AG10803 (cell line): ENCODE data around the gene ESPNL.

ENCODE experiments used
- DNase-seq: peaks from one replicate; pipeline ENCODE4 v3.0.0; 2010; ENCODE audit warnings: low read depth
- H3K4me3 ChIP-seq: 2 replicates; pipeline ENCODE4 v1.5.1; 2011; ENCODE audit warnings: mild to moderate bottlenecking, low read length, control low read depth
- TF ChIP-seq, protein P1 (sequence below): conservative IDR thresholded peaks from 2 replicates; pipeline ENCODE4 v1.5.1; 2011; ENCODE audit warnings: mild to moderate bottlenecking, low read length, control low read depth, inconsistent platforms

The ESPNL gene

DNA sequence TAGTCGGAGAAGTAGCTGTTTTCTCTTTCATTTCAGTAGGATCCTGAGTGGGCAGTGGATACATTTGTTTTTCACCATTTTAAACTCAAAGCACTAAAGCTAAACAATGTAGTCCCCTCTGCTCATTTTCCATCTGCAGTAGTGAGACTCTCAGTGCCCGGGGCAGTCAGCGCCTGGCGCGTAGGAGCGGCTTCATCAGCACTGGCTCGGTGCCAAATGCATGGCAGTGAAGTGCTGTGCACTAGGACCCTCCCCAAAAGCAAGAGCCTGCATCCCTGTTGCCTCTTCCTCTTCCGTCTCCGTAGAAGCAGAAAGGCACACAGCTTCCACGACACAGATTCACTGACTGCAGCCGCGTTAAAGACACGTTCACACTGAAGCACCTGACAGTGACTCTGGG is 19.0 kb upstream of the ESPNL start:
- TF ChIP-seq, protein P1, sequence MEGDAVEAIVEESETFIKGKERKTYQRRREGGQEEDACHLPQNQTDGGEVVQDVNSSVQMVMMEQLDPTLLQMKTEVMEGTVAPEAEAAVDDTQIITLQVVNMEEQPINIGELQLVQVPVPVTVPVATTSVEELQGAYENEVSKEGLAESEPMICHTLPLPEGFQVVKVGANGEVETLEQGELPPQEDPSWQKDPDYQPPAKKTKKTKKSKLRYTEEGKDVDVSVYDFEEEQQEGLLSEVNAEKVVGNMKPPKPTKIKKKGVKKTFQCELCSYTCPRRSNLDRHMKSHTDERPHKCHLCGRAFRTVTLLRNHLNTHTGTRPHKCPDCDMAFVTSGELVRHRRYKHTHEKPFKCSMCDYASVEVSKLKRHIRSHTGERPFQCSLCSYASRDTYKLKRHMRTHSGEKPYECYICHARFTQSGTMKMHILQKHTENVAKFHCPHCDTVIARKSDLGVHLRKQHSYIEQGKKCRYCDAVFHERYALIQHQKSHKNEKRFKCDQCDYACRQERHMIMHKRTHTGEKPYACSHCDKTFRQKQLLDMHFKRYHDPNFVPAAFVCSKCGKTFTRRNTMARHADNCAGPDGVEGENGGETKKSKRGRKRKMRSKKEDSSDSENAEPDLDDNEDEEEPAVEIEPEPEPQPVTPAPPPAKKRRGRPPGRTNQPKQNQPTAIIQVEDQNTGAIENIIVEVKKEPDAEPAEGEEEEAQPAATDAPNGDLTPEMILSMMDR = no peak
- H3K4me3 ChIP-seq = no peak overlapping the region
- DNase-seq = no peak

- TF ChIP-seq, protein P1 = no peak
- DNase-seq = no peak
- H3K4me3 ChIP-seq = no peak overlapping the region
Measured at GRCh38 chr2:238081561-238081960, 18.6 kb upstream of the ESPNL start.

GRCh38 chr2:238082151-238082550 is 18.0 kb upstream of the ESPNL start:
- TF ChIP-seq, protein P1 = no peak
- no peak for DNase-seq
- H3K4me3 ChIP-seq = no peak overlapping the region

- no peak overlapping the region for H3K4me3 ChIP-seq
- TF ChIP-seq, protein P1 = no peak
- no peak for DNase-seq
Measured at GRCh38 chr2:238082827-238083226, 17.3 kb upstream of the ESPNL start.

DNA sequence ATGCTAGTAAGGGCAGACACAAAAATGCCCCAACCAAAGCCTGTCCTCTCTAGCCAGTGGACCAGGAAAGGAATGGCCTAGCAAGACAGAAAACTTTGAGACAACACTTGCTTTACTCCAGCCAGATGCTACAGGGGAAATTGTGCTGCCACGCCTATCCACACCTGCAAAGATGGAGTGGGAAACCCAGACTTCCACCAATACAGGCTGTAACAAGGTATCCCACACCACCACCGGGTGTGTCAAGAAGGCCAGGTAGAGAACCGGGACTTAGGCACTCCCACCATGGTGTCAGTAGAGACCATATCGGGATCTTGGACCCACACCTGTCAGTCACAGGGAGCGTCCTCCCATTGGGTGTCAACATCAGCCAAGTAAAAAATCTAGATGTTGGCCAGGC is 16.2 kb upstream of the ESPNL start:
- no peak overlapping the region for H3K4me3 ChIP-seq
- TF ChIP-seq, protein P1 = no peak
- no peak for DNase-seq

DNA sequence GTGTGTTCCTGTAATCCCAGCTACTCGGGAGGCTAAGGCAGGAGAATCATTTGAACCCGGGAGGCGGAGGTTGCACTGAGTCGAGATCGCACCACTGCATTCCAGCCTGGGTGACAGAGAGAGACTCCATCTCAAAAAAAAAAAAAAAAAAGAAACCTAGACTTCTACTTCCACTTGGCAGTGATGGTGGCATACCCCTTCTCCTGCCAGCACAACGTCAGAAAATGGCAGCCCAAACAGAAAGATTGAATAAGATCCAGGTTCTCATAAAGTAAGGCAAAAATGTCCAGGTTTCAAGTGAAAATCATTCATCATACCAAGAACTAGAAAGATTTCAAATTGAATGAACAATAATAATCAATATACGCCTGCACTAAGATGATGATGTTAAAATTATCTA is 15.4 kb upstream of the ESPNL start:
- H3K4me3 ChIP-seq = no peak overlapping the region
- TF ChIP-seq, protein P1 = no peak
- no peak for DNase-seq

GRCh38 chr2:238085899-238086298 is 14.2 kb upstream of the ESPNL start:
- no peak overlapping the region for H3K4me3 ChIP-seq
- no peak for DNase-seq
- TF ChIP-seq, protein P1 = no peak
